ENCODE data around the gene KCNH4. TPM values are rescaled to one million over a fixed set of nuclear protein-coding genes. Genes with fewer than 3 reads are reported as not detected.

Gene KCNH4
- total and polyA plus RNA-seq, 4 donors = 0.01 TPM; not detected in 3

DNA sequence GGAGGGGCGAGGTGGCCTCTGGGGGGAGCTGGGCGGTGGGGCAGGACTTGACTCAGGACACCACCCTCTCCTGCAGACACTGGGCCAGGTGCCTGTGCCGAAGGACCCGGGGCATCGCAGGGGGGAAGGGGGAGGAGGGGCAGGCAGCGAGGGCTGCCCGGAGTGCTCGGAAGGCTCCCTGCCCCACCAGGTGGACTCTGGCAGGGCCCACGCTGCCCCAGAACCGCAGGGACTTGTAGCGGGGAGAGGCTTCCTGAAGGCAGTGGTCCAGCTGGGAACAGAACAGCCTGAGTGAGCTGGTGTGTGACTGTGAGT, 8.7 kb upstream of the KCNH4 start:
- 87% methylated on average over 11 of the region's 11 CpGs for WGBS
- no peak for TF ChIP-seq RXRA (IDR thresholded peaks at IDR 0.05)
- TF ChIP-seq ATF3 (IDR thresholded peaks at IDR 0.05) = no peak
- no peak for TF ChIP-seq FOXA1 (IDR thresholded peaks at IDR 0.05)
- no peak for TF ChIP-seq YY1 (IDR thresholded peaks at IDR 0.05)
- TF ChIP-seq, protein P1, sequence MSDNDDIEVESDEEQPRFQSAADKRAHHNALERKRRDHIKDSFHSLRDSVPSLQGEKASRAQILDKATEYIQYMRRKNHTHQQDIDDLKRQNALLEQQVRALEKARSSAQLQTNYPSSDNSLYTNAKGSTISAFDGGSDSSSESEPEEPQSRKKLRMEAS (IDR thresholded peaks at IDR 0.05) = no peak
- no peak for TF ChIP-seq SP1 (IDR thresholded peaks at IDR 0.05)
- TF ChIP-seq TAF1 (conservative IDR thresholded peaks at IDR 0.05) = no peak
- no peak for TF ChIP-seq NR2F2 (IDR thresholded peaks at IDR 0.05)
- TF ChIP-seq REST (IDR thresholded peaks at IDR 0.05) = no peak
- TF ChIP-seq RAD21 (IDR thresholded peaks at IDR 0.05) = no peak
- TF ChIP-seq JUND (IDR thresholded peaks at IDR 0.05) = no peak
- H3K9ac ChIP-seq (ENCODE audit: low read depth in 1 of 2, low read length in 2 of 2) = no peak overlapping the region
- no peaks in the 10 kb centered on the region for H3K27me3 ChIP-seq (ENCODE audit: control insufficient read depth in 4 of 4, insufficient read depth in 4 of 4, low read length in 3 of 4)
- H3K36me3 ChIP-seq (ENCODE audit: control insufficient read depth in 4 of 4, insufficient read depth in 3 of 4, low read depth in 1 of 4, low read length in 3 of 4) = no peaks in the 10 kb centered on the region
- no peak overlapping the region for H3K27ac ChIP-seq (ENCODE audit: low read depth in 1 of 2, low read length in 2 of 2)
- no peak overlapping the region for H3K4me3 ChIP-seq (ENCODE audit: low read depth in 1 of 3, low read length in 3 of 3)
- peaks cover 4 to 13% (median 6%) of the 10 kb centered on the region in 4 donors for H3K4me1 ChIP-seq (ENCODE audit: control insufficient read depth in 4 of 4, insufficient read depth in 4 of 4, low read length in 3 of 4)
- no peak for DNase-seq (ENCODE audit: low spot score)
- no peaks in the 10 kb centered on the region for H3K9me3 ChIP-seq (ENCODE audit: control insufficient read depth in 4 of 4, low read length in 3 of 4)

DNA sequence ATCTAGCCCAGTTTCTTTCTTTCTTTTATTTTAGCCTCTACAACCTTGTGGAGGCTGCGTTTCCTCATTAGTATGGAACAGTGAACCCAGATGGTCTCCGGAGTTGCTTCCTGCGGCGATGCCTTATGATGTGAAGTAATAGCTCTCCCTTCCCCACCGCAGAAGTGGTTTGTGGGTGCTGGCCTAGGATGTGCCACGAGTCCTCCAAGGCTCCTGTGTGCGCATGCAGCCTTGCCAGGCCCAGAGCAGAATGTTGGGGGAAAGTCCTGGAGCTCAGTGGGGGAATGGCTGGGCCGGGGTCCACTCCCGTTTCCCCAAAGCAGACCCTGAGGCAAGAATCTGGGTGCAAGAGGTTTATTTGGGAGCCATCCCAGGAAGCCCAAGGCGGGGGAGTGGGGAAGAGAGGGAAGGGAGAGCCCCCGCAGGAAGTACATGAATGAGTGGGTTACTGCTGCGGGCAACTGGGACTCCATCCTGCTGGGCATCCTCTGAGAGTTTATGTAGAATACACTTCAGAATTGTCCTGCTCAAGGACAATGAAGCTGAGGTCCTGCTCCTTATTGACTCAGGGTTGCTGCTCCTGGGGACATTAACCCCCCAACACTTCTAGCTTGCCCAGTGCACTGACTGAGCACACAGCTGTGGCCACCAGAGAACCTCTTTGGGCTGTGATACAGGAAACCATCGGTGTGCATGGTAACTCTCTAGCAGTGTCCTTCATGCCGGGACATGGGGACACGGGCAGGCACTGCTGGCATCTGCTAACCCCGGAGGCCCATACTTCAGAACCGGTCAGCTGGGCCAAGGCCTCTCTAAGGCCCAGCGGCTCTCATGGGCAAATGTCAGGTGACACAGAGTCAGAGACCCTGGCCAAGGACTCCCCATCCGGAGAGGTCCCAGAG, 8.1 kb upstream of the KCNH4 start:
- Histone ChIP-seq H3K9me3 (ENCODE audit: control insufficient read depth in 4 of 4, low read length in 3 of 4) (no peaks in the 10 kb centered on the region), H3K4me3 (ENCODE audit: low read depth in 1 of 3, low read length in 3 of 3) (no peak overlapping the region), H3K27ac (ENCODE audit: low read depth in 1 of 2, low read length in 2 of 2) (no peak overlapping the region), H3K27me3 (ENCODE audit: control insufficient read depth in 4 of 4, insufficient read depth in 4 of 4, low read length in 3 of 4) (no peaks in the 10 kb centered on the region), H3K4me1 (ENCODE audit: control insufficient read depth in 4 of 4, insufficient read depth in 4 of 4, low read length in 3 of 4) (peaks cover 4 to 19% (median 10%) of the 10 kb centered on the region in 4 donors), H3K9ac (ENCODE audit: low read depth in 1 of 2, low read length in 2 of 2) (no peak overlapping the region), H3K36me3 (ENCODE audit: control insufficient read depth in 4 of 4, insufficient read depth in 3 of 4, low read depth in 1 of 4, low read length in 3 of 4) (no peaks in the 10 kb centered on the region)
- no peak for DNase-seq (ENCODE audit: low spot score)
- 85% methylated on average over 19 of the region's 19 CpGs for WGBS
- TF ChIP-seq FOXA1 (IDR thresholded peaks at IDR 0.05) (no peak), SP1 (IDR thresholded peaks at IDR 0.05) (no peak), TAF1 (conservative IDR thresholded peaks at IDR 0.05) (no peak), REST (IDR thresholded peaks at IDR 0.05) (no peak), EGR1 (IDR thresholded peaks at IDR 0.05; ENCODE audit: low read depth in 2 of 2) (no peak), YY1 (IDR thresholded peaks at IDR 0.05) (no peak), RXRA (IDR thresholded peaks at IDR 0.05) (no peak), NR2F2 (IDR thresholded peaks at IDR 0.05) (no peak), JUND (IDR thresholded peaks at IDR 0.05) (no peak), ZBTB33 (IDR thresholded peaks at IDR 0.05) (no peak), HNF4G (IDR thresholded peaks at IDR 0.05) (no peak), HNF4A (conservative IDR thresholded peaks at IDR 0.05) (no peak), FOXA2 (IDR thresholded peaks at IDR 0.05) (no peak), GABPA (IDR thresholded peaks at IDR 0.05 in 1 of 2, conservative IDR thresholded peaks at IDR 0.05 in 1 of 2) (no peak), RAD21 (IDR thresholded peaks at IDR 0.05) (no peak), ATF3 (IDR thresholded peaks at IDR 0.05) (no peak)
- TF ChIP-seq, protein P2, sequence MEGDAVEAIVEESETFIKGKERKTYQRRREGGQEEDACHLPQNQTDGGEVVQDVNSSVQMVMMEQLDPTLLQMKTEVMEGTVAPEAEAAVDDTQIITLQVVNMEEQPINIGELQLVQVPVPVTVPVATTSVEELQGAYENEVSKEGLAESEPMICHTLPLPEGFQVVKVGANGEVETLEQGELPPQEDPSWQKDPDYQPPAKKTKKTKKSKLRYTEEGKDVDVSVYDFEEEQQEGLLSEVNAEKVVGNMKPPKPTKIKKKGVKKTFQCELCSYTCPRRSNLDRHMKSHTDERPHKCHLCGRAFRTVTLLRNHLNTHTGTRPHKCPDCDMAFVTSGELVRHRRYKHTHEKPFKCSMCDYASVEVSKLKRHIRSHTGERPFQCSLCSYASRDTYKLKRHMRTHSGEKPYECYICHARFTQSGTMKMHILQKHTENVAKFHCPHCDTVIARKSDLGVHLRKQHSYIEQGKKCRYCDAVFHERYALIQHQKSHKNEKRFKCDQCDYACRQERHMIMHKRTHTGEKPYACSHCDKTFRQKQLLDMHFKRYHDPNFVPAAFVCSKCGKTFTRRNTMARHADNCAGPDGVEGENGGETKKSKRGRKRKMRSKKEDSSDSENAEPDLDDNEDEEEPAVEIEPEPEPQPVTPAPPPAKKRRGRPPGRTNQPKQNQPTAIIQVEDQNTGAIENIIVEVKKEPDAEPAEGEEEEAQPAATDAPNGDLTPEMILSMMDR (IDR thresholded peaks at IDR 0.05; ENCODE audit: low read depth, low read length, missing input control) = no peak
- TF ChIP-seq, protein P1 (IDR thresholded peaks at IDR 0.05) = no peak
